HepG2 (cell line): Measurements from ENCODE around the gene ARHGAP23. TPM values are rescaled to one million over a fixed set of nuclear protein-coding genes. Genes with fewer than 3 reads are reported as not detected.
A peak's percentile ranks its signal among the peaks of the same experiment; 100 is the strongest.

Experiments used
- ATAC-seq: fragments of 200-7000 bp; cut with Tn5 transposase; 3 replicates; pipeline ENCODE4 v1.9.1; 2020; ENCODE audit warnings: mild to moderate bottlenecking, moderate library complexity
- BruUV-seq: library from RNA; stranded (reverse); fragments of 400-500 nt; replicated peaks from 2 replicates; lab custom pipeline; 2021; lab: Mats Ljungman, UMichigan
- CTCF ChIA-PET: fragments of 300-600 bp; formaldehyde crosslinking; extraction: SDS; loops from one replicate; lab custom pipeline; 2021; ENCODE audit warnings: low total read pairs, inconsistent platforms, low intra/inter-chr PET ratio; lab: Yijun Ruan, JAX
- POLR2A ChIA-PET: fragments of 350-600 bp; sonication (Branson Sonifier 250); formaldehyde crosslinking; loops from one replicate; lab custom pipeline; 2020; ENCODE audit warnings: antibody characterized with exemption, inconsistent platforms; lab: Yijun Ruan, JAX
- DNase-seq: peaks from one replicate; pipeline ENCODE4 v3.0.0-alpha.2; 2015; ENCODE audit warnings: low spot score
- FAIRE-seq: peaks from 3 replicates; lab custom pipeline; 2011; peaks lifted over from hg19 to GRCh38; lab: Jason Lieb, UNC
- H2AFZ ChIP-seq: one replicate; pipeline ENCODE4 v1.6.1; 2011; ENCODE audit warnings: low read length, inconsistent platforms
- H3K27ac ChIP-seq: fragments of 300-600 bp; 3 replicates; pipeline ENCODE4 v1.8.0; 2011; ENCODE audit warnings: mixed run types, mild to moderate bottlenecking, mixed read lengths, low read length, inconsistent platforms; ENCODE audit not compliant: insufficient read depth; ENCODE audit errors: extremely low read length
- H3K27me3 ChIP-seq, 2 experiments: fragments of 200-600 bp in 1 of 2; 2 replicates in 1 of 2; 3 replicates in 1 of 2; pipeline versions ENCODE4 v1.6.0 to v1.8.0; 2011; ENCODE audit warnings: low read length in 2 of 2, mild to moderate bottlenecking in 2 of 2, moderate library complexity in 2 of 2, inconsistent platforms in 1 of 2; ENCODE audit not compliant: insufficient read depth in 2 of 2, control insufficient read depth in 1 of 2
- H3K36me3 ChIP-seq, 2 experiments: fragments of 200-600 bp in 1 of 2; replicated peaks in 1 of 2; 2 replicates in 1 of 2; 3 replicates in 1 of 2; pipeline versions ENCODE4 v1.5.1 to v1.8.0; 2011; ENCODE audit warnings: low read length in 2 of 2, inconsistent platforms in 1 of 2; ENCODE audit not compliant: insufficient read depth in 2 of 2, control insufficient read depth in 1 of 2
- H3K4me1 ChIP-seq: 2 replicates; pipeline ENCODE4 v1.5.1; 2012; ENCODE audit warnings: low read length, inconsistent platforms; ENCODE audit not compliant: insufficient read depth
- H3K4me2 ChIP-seq: 2 replicates; pipeline ENCODE4 v1.6.0; 2011; ENCODE audit warnings: low read depth, low read length, inconsistent platforms
- H3K4me3 ChIP-seq, 3 experiments: fragments of 200-600 bp in 1 of 3; sonication (generic), shearing (Covaris generic) in 1 of 3; replicated peaks in 1 of 3; 2 replicates each; pipeline ENCODE4 v1.5.1; 2011 to 2016; ENCODE audit warnings: low read length in 3 of 3, inconsistent platforms in 2 of 3, low read depth in 2 of 3, mild to moderate bottlenecking in 2 of 3, control low read depth in 1 of 3, mixed read lengths in 1 of 3; ENCODE audit not compliant: insufficient read depth in 1 of 3
- H3K79me2 ChIP-seq: one replicate; pipeline ENCODE4 v1.6.1; 2011; ENCODE audit warnings: low read length, inconsistent platforms; ENCODE audit not compliant: insufficient read depth
- H3K9ac ChIP-seq: 2 replicates; pipeline ENCODE4 v1.6.0; 2011; ENCODE audit warnings: mild to moderate bottlenecking, low read depth, low read length, inconsistent platforms; ENCODE audit not compliant: insufficient read depth
- H3K9me3 ChIP-seq: 2 replicates; pipeline ENCODE4 v1.5.1; 2012; ENCODE audit warnings: mild to moderate bottlenecking, low read length
- H4K20me1 ChIP-seq: 2 replicates; pipeline ENCODE4 v1.6.0; 2011; ENCODE audit warnings: inconsistent platforms, mild to moderate bottlenecking, low read length, moderate library complexity; ENCODE audit not compliant: insufficient read depth
- EP300 ChIP-seq, 3 experiments: sonication (generic) in 1 of 3; formaldehyde crosslinking in 1 of 3; IDR thresholded peaks; 2 replicates each; pipeline versions ENCODE4 v1.5.1 to v1.6.1; 2011 to 2020; ENCODE audit warnings: low read depth in 2 of 3, low read length in 2 of 3, borderline replicate concordance in 1 of 3, improper control_type of control experiment in 1 of 3, mild to moderate bottlenecking in 1 of 3, missing genetic modification reagents in 1 of 3, moderate library complexity in 1 of 3
- HMG20B ChIP-seq: conservative IDR thresholded peaks from 2 replicates; pipeline ENCODE4 v1.6.1; 2016; ENCODE audit warnings: missing genetic modification reagents, missing compliant biosample characterization
- SAP130 ChIP-seq: IDR thresholded peaks from 2 replicates; pipeline ENCODE4 v1.6.1; 2016; ENCODE audit warnings: low read depth
- TEAD3 ChIP-seq: optimal IDR thresholded peaks from 2 replicates; pipeline ENCODE3; 2016; ENCODE audit warnings: borderline replicate concordance
- ZMYM3 ChIP-seq: sonication (generic); formaldehyde crosslinking; IDR thresholded peaks from 2 replicates; pipeline ENCODE4 v1.5.1; 2020; ENCODE audit warnings: mild to moderate bottlenecking, missing genetic modification reagents
- ZNF121 ChIP-seq: sonication (generic); formaldehyde crosslinking; IDR thresholded peaks from 2 replicates; pipeline ENCODE4 v1.5.0; 2020; ENCODE audit warnings: mild to moderate bottlenecking, missing genetic modification reagents
- ZNF263 ChIP-seq: sonication (generic); formaldehyde crosslinking; IDR thresholded peaks from 2 replicates; pipeline ENCODE4 v1.4.0; 2020; ENCODE audit warnings: missing genetic modification reagents
- ZNF543 ChIP-seq: sonication (generic); formaldehyde crosslinking; IDR thresholded peaks from 2 replicates; pipeline ENCODE4 v1.4.0; 2020; ENCODE audit warnings: mild to moderate bottlenecking, missing genetic modification reagents
- ZNF629 ChIP-seq: sonication (generic); formaldehyde crosslinking; conservative IDR thresholded peaks from 2 replicates; pipeline ENCODE4 v1.5.0; 2020; ENCODE audit warnings: missing genetic modification reagents
- WGBS: methylation state at CpG from one replicate; pipeline ENCODE4 v1.1.6; 2017; ENCODE audit warnings: low lambda C conversion rate; 5-methylcytosine and 5-hydroxymethylcytosine counted together
- in situ Hi-C: cut with HindIII; loops from 2 replicates; pipeline ENCODE4 v1.10.0; 2017; ENCODE audit warnings: low pct_unique_long_range_greater_than_20kb; ENCODE audit not compliant: extremely low pct_ligation_motif_present
- intact Hi-C: fragments of 100-400 bp; cut with micrococcal nuclease; formaldehyde crosslinking; loops from one replicate; pipeline ENCODE4 v1.10.0; 2022; ENCODE audit not compliant: unreplicated experiment
- polyA plus RNA-seq, 8 experiments: library from polyadenylated mRNA; depleted of rRNA in 3 of 8; stranded (reverse) in 7 of 8; unstranded in 1 of 8; fragments of >200 nt; fragmentation: Illumina TruSeq in 4 of 8; extraction: Trizol in 4 of 8; gene quantifications; 2 replicates each; pipeline versions ENCODE4 v1.2.1 to v1.2.3, GENCODE V29; 2011 to 2016; ENCODE audit warnings: low read depth in 4 of 8, missing spikeins in 1 of 8, mixed read lengths in 1 of 8; ENCODE audit not compliant: insufficient read depth in 1 of 8
- total RNA-seq, 5 experiments: library from RNA; depleted of rRNA; stranded (reverse); fragments of >200 nt; fragmentation: Illumina TruSeq; extraction: Trizol; gene quantifications; 2 replicates each; pipeline ENCODE4 v1.2.3, GENCODE V29; 2016; ENCODE audit warnings: low read depth in 1 of 5
- TF ChIP-seq, protein P1 (sequence below): sonication (generic); formaldehyde crosslinking; IDR thresholded peaks from 2 replicates; pipeline ENCODE4 v1.4.0; 2020; ENCODE audit warnings: missing genetic modification reagents
- TF ChIP-seq, protein P2 (sequence below): sonication (generic); formaldehyde crosslinking; IDR thresholded peaks from 2 replicates; pipeline ENCODE4 v1.8.1; 2022; ENCODE audit warnings: low read depth, mild to moderate bottlenecking, missing genetic modification reagents

ARHGAP23 gene
- total and polyA plus RNA-seq, 2 of the 13 experiments (the other 11 are each of a cell fraction or from before 2014, with no cell fraction given), result 0.03 TPM; not detected in 1

DNA sequence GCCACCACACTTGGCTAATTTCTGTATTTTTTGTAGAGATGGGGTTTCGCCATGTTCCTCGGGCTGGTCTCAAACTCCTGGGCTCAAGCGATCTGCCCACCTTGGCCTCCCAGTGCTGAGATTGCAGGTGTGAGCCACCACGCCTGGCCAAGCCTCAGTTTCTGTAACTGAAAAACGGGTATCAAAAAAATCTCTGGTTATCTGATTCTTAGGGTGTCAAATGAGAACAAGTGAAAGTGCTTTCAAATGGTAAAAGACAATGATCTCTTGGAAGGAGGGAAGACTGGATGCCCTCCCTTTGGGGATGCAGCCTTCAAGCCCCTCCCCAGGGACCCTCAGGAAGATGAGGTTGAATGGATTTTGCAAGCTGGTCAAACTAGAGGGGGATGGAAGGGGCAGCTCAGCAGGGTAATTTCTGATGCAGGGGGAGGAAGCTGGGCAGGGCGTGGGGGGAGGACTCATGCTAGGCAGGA lies 22.3 kb downstream of the ARHGAP23 start:
- DNase-seq, result no peak
- BruUV-seq, result no TSS peak
- H3K9ac ChIP-seq, result no peak overlapping the region

DNA sequence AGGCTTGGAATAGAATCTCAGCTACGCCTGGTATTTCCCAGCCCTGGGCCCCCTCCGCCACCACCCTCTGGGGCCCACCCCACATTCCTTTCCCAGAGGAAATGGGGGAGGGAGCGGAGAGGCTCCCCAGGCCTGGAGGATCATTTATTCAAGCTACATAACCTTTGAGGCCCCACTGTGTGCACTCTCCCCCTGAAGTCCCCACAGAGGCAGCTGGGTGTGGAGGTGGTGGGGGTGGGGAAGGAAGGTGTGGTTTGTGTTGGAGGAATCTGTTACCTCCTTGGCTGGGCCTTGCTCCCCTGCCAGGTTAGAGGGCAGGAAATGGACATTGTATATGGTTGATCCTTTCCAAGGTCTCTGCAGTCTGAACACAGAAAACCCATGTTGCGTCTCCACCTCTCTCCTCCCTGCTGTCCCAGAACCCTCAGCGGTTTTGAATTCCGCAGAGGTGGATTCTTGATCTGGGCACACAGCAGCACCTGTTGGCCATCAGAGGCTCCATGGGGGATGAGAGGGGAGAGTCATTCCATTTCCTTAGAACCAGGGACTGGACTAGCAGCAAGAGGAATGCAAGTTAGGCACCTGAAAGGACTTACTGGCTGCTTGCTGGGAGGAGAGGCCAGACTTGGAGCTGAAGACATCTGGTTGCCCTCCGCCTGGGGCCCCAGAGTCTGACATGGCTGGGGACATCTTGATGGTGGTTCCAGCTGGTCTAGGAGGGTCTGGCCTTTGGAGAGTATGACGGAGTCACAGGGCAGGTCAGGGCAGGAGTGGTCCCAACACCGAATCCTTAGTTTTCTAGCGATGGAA lies 23.0 kb downstream of the ARHGAP23 start:
- in situ Hi-C loops, result no loop called here
- no peak overlapping the region for H3K4me3 ChIP-seq
- ATAC-seq, result no peak
- WGBS, result 44% methylated on average over 10 of the region's 10 CpGs
- peak; percentile 50 for DNase-seq
- BruUV-seq, result no TSS peak
- H4K20me1 ChIP-seq, result 0 out of 2 replicates have a peak, but pooled peaks cover 2% of the 10 kb centered on the region
- no peaks in the 10 kb centered on the region for H3K36me3 ChIP-seq
- H3K9me3 ChIP-seq, result no peaks in the 10 kb centered on the region
- intact Hi-C loops, result no loop called here
- no peak overlapping the region for H3K9ac ChIP-seq
- H3K4me1 ChIP-seq, result peaks cover 33% of the 10 kb centered on the region
- H3K27ac ChIP-seq, result no peak overlapping the region
- H3K79me2 ChIP-seq, result no peaks in the 10 kb centered on the region
- POLR2A ChIA-PET, result no interaction called here
- 0 out of 2 replicates have a peak overlapping the region, but pooled peaks have one; percentile 15 for H3K4me2 ChIP-seq
- CTCF ChIA-PET, result no interaction called here
- FAIRE-seq, result no peak
- H2AFZ ChIP-seq, result no peak overlapping the region
- H3K27me3 ChIP-seq, result peaks cover 13 to 76% of the 10 kb centered on the region in 2 experiments; a peak in 4 of 5 replicates
- 0 out of 2 replicates have a peak, but pooled peaks have one; percentile 25 for TF ChIP-seq HMG20B (CRISPR knock-in tag)
- TF ChIP-seq ZNF263, result 0 out of 2 replicates have a peak, but pooled peaks have one; percentile 35
- peak; percentile 57 for TF ChIP-seq TEAD3 (CRISPR knock-in tag)
- TF ChIP-seq, protein P1, sequence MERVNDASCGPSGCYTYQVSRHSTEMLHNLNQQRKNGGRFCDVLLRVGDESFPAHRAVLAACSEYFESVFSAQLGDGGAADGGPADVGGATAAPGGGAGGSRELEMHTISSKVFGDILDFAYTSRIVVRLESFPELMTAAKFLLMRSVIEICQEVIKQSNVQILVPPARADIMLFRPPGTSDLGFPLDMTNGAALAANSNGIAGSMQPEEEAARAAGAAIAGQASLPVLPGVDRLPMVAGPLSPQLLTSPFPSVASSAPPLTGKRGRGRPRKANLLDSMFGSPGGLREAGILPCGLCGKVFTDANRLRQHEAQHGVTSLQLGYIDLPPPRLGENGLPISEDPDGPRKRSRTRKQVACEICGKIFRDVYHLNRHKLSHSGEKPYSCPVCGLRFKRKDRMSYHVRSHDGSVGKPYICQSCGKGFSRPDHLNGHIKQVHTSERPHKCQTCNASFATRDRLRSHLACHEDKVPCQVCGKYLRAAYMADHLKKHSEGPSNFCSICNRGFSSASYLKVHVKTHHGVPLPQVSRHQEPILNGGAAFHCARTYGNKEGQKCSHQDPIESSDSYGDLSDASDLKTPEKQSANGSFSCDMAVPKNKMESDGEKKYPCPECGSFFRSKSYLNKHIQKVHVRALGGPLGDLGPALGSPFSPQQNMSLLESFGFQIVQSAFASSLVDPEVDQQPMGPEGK, result peak; percentile 83
- TF ChIP-seq EP300 (IDR thresholded peaks at IDR 0.05; ENCODE audit: low read depth in 2 of 2, low read length in 2 of 2), result no peak
- TF ChIP-seq EP300 (CRISPR knock-in tag; IDR thresholded peaks at IDR 0.05; ENCODE audit: borderline replicate concordance), result 0 out of 2 replicates have a peak, but pooled peaks have one; percentile 7
- TF ChIP-seq ZMYM3 (CRISPR knock-in tag), result peak; percentile 27; the same call in 1 of the 2 replicates
- TF ChIP-seq SAP130 (CRISPR knock-in tag), result peak; percentile 16; the same call in 1 of the 2 replicates
- no peak for TF ChIP-seq ZNF543
- TF ChIP-seq, protein P2, sequence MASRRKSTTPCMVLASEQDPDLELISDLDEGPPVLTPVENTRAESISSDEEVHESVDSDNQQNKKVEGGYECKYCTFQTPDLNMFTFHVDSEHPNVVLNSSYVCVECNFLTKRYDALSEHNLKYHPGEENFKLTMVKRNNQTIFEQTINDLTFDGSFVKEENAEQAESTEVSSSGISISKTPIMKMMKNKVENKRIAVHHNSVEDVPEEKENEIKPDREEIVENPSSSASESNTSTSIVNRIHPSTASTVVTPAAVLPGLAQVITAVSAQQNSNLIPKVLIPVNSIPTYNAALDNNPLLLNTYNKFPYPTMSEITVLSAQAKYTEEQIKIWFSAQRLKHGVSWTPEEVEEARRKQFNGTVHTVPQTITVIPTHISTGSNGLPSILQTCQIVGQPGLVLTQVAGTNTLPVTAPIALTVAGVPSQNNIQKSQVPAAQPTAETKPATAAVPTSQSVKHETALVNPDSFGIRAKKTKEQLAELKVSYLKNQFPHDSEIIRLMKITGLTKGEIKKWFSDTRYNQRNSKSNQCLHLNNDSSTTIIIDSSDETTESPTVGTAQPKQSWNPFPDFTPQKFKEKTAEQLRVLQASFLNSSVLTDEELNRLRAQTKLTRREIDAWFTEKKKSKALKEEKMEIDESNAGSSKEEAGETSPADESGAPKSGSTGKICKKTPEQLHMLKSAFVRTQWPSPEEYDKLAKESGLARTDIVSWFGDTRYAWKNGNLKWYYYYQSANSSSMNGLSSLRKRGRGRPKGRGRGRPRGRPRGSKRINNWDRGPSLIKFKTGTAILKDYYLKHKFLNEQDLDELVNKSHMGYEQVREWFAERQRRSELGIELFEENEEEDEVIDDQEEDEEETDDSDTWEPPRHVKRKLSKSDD (CRISPR knock-in tag), result no peak

More for the DNA sequence above, 22.3 kb downstream of the ARHGAP23 start:
- FAIRE-seq (no peak), ATAC-seq (no peak)
- Histone ChIP-seq H3K4me2 (0 out of 2 replicates have a peak overlapping the region, but pooled peaks have one; percentile 15), H3K9me3 (no peaks in the 10 kb centered on the region), H2AFZ (no peak overlapping the region), H3K27me3 (peaks cover 13 to 70% of the 10 kb centered on the region in 2 experiments; a peak in 4 of 5 replicates), H3K4me1 (peaks cover 33% of the 10 kb centered on the region), H3K36me3 (no peaks in the 10 kb centered on the region), H3K27ac (no peak overlapping the region), H3K79me2 (no peaks in the 10 kb centered on the region), H3K4me3 (no peak overlapping the region), H4K20me1 (no peaks in the 10 kb centered on the region)
- CTCF ChIA-PET, result no interaction called here
- TF ChIP-seq ZNF121 (CRISPR knock-in tag) (no peak), ZNF629 (CRISPR knock-in tag) (peak; percentile 29; the same call in 1 of the 2 replicates)
- in situ Hi-C loops (no loop called here), intact Hi-C loops (no loop called here)
- POLR2A ChIA-PET, result no interaction called here
- 52% methylated on average over 6 of the region's 6 CpGs for WGBS
